ENCODE data around the gene FBP2.
"Not testable (repeated sequence)": the region's sequence is repeated elsewhere in the genome, so short reads cannot be mapped to it uniquely, and the experiment has no call there.

FBP2 gene

DNA sequence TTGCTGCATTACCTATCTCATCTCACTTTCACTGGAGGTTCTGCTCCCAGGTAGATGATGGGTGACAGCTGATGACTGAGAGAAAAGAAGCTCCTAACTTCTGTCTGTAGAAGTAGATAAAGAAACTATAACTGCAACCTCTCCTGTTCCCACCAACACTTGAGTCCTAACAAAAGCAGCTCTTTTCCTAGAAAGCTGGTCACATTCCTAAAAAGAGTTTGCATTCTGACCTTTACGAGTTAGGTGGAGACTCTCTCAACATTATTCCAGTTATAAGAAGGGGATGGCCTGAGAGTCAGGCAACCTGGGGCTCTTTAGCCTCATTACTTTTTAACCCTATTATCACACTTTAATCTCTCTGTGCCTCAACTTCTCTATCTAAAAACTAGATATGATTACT is 47.7 kb downstream of the FBP2 start:
- H3K4me3 ChIP-seq (replicated peaks; ENCODE audit: low read depth, low read length), result no peak overlapping the region
- H3K36me3 ChIP-seq (ENCODE audit: control insufficient read depth, insufficient read depth, low read length), result no peaks in the 10 kb centered on the region
- no peaks in the 10 kb centered on the region for H3K27me3 ChIP-seq (replicated peaks; ENCODE audit: control insufficient read depth, insufficient read depth, low read length)
- TF ChIP-seq, protein P1, sequence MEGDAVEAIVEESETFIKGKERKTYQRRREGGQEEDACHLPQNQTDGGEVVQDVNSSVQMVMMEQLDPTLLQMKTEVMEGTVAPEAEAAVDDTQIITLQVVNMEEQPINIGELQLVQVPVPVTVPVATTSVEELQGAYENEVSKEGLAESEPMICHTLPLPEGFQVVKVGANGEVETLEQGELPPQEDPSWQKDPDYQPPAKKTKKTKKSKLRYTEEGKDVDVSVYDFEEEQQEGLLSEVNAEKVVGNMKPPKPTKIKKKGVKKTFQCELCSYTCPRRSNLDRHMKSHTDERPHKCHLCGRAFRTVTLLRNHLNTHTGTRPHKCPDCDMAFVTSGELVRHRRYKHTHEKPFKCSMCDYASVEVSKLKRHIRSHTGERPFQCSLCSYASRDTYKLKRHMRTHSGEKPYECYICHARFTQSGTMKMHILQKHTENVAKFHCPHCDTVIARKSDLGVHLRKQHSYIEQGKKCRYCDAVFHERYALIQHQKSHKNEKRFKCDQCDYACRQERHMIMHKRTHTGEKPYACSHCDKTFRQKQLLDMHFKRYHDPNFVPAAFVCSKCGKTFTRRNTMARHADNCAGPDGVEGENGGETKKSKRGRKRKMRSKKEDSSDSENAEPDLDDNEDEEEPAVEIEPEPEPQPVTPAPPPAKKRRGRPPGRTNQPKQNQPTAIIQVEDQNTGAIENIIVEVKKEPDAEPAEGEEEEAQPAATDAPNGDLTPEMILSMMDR (IDR thresholded peaks at IDR 0.05; ENCODE audit: insufficient read depth, low read length, poor library complexity, severe bottlenecking), result no peak
- no peak for DNase-seq (ENCODE audit: extremely low read depth, insufficient read length)

DNA sequence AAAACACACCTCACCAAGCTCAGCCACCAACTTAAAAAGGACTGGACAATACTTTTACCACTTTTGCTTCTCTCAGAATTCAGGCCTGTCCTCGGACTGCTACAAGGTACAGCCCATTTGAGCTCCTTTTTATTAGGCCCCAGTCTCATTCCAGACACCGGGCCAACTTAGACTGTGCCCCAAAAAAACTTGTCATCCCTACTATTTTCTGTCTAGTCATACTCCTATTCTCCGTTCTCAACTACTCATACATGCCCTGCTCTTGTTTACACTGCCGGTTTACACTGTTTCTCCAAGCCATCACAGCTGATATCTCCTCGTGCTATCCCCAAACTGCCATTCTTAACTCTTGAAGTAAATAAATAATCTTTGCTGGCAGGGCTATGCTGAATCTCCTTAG is 49.3 kb downstream of the FBP2 start:
- DNase-seq (ENCODE audit: extremely low read depth, insufficient read length); H3K4me3 ChIP-seq (replicated peaks; ENCODE audit: low read depth, low read length); H3K36me3 ChIP-seq (ENCODE audit: control insufficient read depth, insufficient read depth, low read length); H3K27me3 ChIP-seq (replicated peaks; ENCODE audit: control insufficient read depth, insufficient read depth, low read length): not testable (repeated sequence)

DNA sequence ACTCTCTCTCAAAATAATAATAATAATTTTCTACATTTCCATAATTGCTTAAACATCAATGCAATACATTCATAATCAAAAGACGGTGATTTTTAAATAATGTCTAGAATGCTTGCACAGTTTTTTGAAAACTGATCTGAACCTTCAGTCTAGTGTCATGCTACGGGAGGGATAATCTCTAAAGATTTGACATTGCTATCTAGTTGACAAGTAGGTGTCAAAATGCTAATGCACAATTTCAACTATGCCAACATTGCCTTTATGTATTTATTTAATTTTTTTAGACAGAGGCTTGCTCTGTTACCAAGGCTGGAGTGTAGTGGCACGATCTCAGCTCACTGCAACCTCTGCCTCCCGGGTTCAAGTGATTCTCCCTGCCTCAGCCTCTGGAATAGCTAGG is 54.7 kb downstream of the FBP2 start:
- DNase-seq (ENCODE audit: extremely low read depth, insufficient read length), result no peak
- H3K27me3 ChIP-seq (replicated peaks; ENCODE audit: control insufficient read depth, insufficient read depth, low read length), result no peaks in the 10 kb centered on the region
- no peaks in the 10 kb centered on the region for H3K36me3 ChIP-seq (ENCODE audit: control insufficient read depth, insufficient read depth, low read length)
- TF ChIP-seq, protein P1 (IDR thresholded peaks at IDR 0.05; ENCODE audit: insufficient read depth, low read length, poor library complexity, severe bottlenecking), result no peak
- no peak overlapping the region for H3K4me3 ChIP-seq (replicated peaks; ENCODE audit: low read depth, low read length)

DNA sequence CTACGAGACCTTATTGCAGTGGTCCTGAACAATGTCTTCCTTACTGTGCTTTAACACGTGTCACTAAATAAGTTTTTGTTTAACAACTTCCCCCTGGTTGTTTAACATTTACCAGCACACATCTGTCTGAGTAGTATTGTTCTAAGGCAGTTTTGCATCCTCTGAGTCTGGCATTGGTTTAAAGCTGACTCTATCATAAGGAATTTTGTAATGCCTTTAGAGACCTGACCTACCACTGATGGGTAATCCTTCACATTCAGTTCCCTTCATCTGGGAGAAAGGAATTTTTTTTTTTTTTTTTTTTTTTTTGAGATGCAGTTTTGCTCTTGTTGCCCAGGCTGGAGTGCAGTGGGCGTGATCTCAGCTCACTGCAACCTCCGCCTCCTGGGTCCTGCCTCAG is 58.7 kb downstream of the FBP2 start:
- Histone ChIP-seq H3K27me3 (replicated peaks; ENCODE audit: control insufficient read depth, insufficient read depth, low read length) (no peaks in the 10 kb centered on the region), H3K36me3 (ENCODE audit: control insufficient read depth, insufficient read depth, low read length) (no peaks in the 10 kb centered on the region), H3K4me3 (replicated peaks; ENCODE audit: low read depth, low read length) (no peak overlapping the region)
- TF ChIP-seq, protein P1 (IDR thresholded peaks at IDR 0.05; ENCODE audit: insufficient read depth, low read length, poor library complexity, severe bottlenecking), result no peak
- no peak for DNase-seq (ENCODE audit: extremely low read depth, insufficient read length)

DNA sequence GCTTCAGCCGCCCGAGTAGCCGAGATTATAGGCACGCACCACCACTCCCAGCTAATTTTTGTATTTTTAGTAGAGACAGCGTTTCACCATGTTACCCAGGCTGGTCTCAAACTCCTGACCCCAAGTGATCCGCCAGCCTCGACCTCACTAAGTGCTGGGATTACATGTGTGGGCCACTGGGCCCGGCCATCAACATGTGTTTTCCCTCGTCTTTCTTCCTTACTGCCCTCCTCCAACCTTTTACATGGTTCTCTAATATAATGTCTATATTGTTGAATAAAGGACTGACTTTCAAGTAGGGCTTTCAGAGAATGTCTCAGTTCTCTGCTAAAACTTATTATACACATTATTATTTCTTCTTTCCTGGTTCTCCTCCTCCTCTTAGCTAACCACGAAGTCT is 60.0 kb downstream of the FBP2 start:
- Histone ChIP-seq H3K36me3 (ENCODE audit: control insufficient read depth, insufficient read depth, low read length) (no peaks in the 10 kb centered on the region), H3K4me3 (replicated peaks; ENCODE audit: low read depth, low read length) (no peak overlapping the region), H3K27me3 (replicated peaks; ENCODE audit: control insufficient read depth, insufficient read depth, low read length) (no peaks in the 10 kb centered on the region)
- TF ChIP-seq, protein P1 (IDR thresholded peaks at IDR 0.05; ENCODE audit: insufficient read depth, low read length, poor library complexity, severe bottlenecking), result no peak
- DNase-seq (ENCODE audit: extremely low read depth, insufficient read length), result no peak

DNA sequence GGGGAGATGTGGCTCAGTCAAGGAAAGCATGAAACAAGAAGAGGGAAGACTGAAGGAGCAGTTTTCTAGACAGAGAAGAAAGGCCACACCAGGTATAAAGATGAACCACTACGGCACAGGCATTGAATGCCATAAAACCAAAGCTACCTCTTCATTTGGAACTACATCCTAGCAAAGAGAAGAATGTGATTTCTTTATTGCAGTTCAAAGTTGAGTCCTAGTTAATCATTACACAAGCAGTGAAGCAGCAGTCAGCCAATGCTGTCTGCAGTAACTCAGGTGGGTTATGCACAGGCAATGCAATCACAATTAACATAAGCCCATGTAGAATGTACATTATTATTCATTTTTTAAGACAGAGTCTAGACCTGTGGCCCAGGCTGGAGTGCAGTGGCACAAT is 60.5 kb downstream of the FBP2 start:
- no peak for DNase-seq (ENCODE audit: extremely low read depth, insufficient read length)
- TF ChIP-seq, protein P1 (IDR thresholded peaks at IDR 0.05; ENCODE audit: insufficient read depth, low read length, poor library complexity, severe bottlenecking), result no peak
- H3K36me3 ChIP-seq (ENCODE audit: control insufficient read depth, insufficient read depth, low read length), result no peaks in the 10 kb centered on the region
- H3K27me3 ChIP-seq (replicated peaks; ENCODE audit: control insufficient read depth, insufficient read depth, low read length), result no peaks in the 10 kb centered on the region
- H3K4me3 ChIP-seq (replicated peaks; ENCODE audit: low read depth, low read length), result no peak overlapping the region

All from GM06990 (cell line).